Stimulated activated effector memory CD8-positive, alpha-beta T cell treated with anti-CD3 and anti-CD28 coated beads, Interleukin-12 subunit alpha, Interleukin-12 subunit beta, amount 100 ng/mL, for 72 hours (primary cell): ENCODE data around the gene CRYBA2.

Source experiments
- ATAC-seq: fragments of 150-1000 bp; cut with Tn5 transposase; 2 replicates; pipeline ENCODE4 v1.10.0; 2021
- DNase-seq, 2 donors: peaks; one replicate each; pipeline ENCODE4 v3.0.0; 2021 to 2022; ENCODE audit warnings: low spot score in 2 of 2
- H3K27ac Mint-ChIP-seq: one replicate; pipeline ENCODE4 v1.8.0; 2022; ENCODE audit warnings: mild to moderate bottlenecking, mixed read lengths
- H3K36me3 Mint-ChIP-seq: one replicate; pipeline ENCODE4 v1.8.0; 2022; ENCODE audit warnings: mild to moderate bottlenecking, mixed read lengths
- H3K4me1 Mint-ChIP-seq: one replicate; pipeline ENCODE4 v1.8.0; 2022; ENCODE audit warnings: mixed read lengths
- H3K4me3 Mint-ChIP-seq: one replicate; pipeline ENCODE4 v1.8.0; 2022; ENCODE audit warnings: mild to moderate bottlenecking, mixed read lengths
- H3K9me3 Mint-ChIP-seq: one replicate; pipeline ENCODE4 v1.8.0; 2022; ENCODE audit warnings: mixed read lengths

The CRYBA2 gene

GRCh38 chr2:219028141-219028540, 34.9 kb upstream of the CRYBA2 start:
- ATAC-seq (no peak), DNase-seq (no peak)
- Mint-ChIP-seq H3K27ac (no peak overlapping the region), H3K4me1 (no peaks in the 10 kb centered on the region), H3K4me3 (no peak overlapping the region), H3K36me3 (no peaks in the 10 kb centered on the region), H3K9me3 (no peaks in the 10 kb centered on the region)

DNA sequence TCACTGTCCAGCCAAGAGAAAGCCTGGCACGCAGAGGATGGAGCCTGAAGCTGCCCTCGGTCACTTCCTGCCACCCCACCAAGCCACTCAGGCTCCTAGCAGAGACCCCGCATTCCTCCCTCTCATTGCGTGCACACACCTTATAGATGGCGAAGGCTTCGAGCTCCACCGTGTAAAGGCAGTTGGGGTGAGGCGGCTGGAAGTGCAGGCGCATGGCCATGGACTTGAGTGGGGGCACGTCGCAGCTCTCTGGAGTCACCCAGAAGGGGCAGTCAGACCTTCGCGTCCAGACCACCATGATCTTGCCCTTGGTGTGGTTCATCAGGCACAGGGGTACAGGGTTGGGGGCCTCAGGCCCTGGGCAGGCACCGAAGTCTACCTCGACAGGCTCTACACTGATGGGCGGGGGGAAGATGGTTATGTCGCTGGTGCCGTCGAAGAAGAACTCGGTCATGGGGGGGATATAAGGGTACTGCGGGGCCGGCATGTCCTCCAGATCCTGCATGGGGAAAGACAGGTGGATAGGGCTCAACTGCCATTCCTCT, 34.4 kb upstream of the CRYBA2 start:
- DNase-seq (no peak), ATAC-seq (no peak)
- no peak overlapping the region for H3K27ac Mint-ChIP-seq
- H3K9me3 Mint-ChIP-seq, result no peaks in the 10 kb centered on the region
- H3K4me1 Mint-ChIP-seq, result no peaks in the 10 kb centered on the region
- H3K4me3 Mint-ChIP-seq, result no peak overlapping the region
- no peaks in the 10 kb centered on the region for H3K36me3 Mint-ChIP-seq

DNA sequence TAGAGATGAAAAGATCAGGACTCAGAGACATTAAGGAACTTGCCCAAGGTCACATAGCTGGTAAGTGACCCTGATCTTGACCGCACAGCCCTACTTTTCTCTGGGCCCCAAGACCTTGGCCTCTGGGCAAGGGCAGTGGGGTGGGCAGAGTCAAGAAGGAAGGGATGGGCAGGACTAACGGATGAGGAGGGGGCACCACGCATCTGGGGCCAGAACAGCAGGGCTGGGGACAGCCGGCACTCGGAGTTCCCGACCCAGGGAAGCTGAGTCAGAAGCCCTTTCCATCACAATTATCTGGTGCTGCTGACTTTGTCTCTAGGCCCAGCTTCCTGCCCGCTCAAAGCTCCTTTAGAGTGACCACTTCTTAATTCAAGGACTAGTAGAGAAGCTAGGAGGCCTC, 33.7 kb upstream of the CRYBA2 start:
- no peaks in the 10 kb centered on the region for H3K36me3 Mint-ChIP-seq
- H3K4me3 Mint-ChIP-seq, result no peak overlapping the region
- DNase-seq (no peak), ATAC-seq (no peak)
- no peak overlapping the region for H3K27ac Mint-ChIP-seq
- H3K4me1 Mint-ChIP-seq, result no peaks in the 10 kb centered on the region
- H3K9me3 Mint-ChIP-seq, result no peaks in the 10 kb centered on the region

DNA sequence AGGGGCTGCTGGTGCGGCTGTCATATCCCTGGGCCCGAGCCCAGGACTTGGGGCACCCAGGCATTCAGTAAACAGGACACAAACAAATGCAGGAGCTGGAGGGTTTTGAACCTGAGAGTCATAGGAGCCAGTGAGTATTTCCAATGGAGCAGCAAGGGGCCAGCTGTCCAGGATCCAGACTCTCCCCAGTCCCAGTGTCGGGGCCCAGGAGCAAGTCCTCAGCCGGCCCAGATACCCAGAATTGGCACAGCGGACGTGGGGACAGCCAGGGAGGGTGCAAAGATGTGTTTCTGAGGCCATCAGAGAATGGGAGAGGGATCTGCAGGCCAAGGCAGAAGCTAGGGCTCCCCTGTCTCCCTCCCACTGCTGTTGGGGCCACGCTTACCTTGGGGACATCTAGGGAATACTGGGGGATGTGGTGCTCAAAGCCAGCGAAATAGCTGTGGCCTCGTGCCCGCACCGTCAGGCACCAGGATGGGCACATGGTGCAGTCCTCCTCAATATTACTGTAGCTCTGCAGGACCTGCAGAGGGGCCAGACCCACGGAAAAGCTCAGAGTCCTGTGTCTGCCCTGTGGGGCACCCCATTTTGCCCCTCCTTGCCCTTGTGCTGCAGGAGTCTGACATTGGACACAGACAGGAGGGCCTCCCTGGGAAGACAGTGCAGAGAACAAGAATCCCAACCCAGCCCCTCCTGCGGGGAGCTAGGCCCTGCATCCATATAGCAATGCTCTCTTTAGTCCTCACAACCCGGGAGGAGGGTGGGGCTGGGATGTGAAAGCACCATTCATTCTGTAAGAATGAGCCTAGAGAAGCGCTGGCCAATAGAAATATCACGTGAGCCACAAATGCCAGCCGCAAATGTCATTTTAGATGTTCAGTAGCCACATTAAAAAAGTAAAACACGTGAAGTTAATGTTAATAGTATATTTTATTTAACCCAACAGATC, 32.7 kb upstream of the CRYBA2 start:
- Mint-ChIP-seq H3K4me3 (no peak overlapping the region), H3K9me3 (no peaks in the 10 kb centered on the region), H3K4me1 (no peaks in the 10 kb centered on the region), H3K27ac (no peak overlapping the region), H3K36me3 (no peaks in the 10 kb centered on the region)
- DNase-seq, result no peak
- ATAC-seq, result no peak

DNA sequence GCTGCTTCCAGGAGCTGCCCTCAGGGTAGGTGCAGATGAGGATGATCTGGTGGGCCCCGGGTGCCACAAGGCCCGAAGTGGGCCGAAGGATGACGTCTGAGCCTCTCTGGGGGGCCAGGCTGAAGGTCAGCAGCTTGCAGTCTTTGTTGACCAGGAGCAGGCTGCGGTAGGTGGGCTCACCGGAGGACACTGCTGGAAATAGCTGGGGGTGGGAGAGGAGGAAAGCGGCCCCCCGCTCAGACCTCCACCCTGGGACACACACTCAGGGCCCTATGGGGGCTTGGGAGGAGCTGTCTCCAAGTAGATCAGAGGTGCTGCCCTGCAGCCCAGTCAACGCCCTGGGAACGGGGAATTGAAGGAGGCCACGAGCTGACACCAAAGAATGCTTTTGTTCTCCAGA, 30.8 kb upstream of the CRYBA2 start:
- no peak overlapping the region for H3K27ac Mint-ChIP-seq
- no peaks in the 10 kb centered on the region for H3K9me3 Mint-ChIP-seq
- H3K36me3 Mint-ChIP-seq, result no peaks in the 10 kb centered on the region
- DNase-seq, result no peak
- H3K4me3 Mint-ChIP-seq, result no peak overlapping the region
- H3K4me1 Mint-ChIP-seq, result no peaks in the 10 kb centered on the region
- ATAC-seq, result no peak

- Mint-ChIP-seq H3K9me3 (no peaks in the 10 kb centered on the region), H3K4me1 (no peaks in the 10 kb centered on the region), H3K36me3 (no peaks in the 10 kb centered on the region), H3K4me3 (no peak overlapping the region), H3K27ac (no peak overlapping the region)
- no peak for ATAC-seq
- no peak for DNase-seq
Measured at GRCh38 chr2:219023045-219023605, 29.9 kb upstream of the CRYBA2 start.

DNA sequence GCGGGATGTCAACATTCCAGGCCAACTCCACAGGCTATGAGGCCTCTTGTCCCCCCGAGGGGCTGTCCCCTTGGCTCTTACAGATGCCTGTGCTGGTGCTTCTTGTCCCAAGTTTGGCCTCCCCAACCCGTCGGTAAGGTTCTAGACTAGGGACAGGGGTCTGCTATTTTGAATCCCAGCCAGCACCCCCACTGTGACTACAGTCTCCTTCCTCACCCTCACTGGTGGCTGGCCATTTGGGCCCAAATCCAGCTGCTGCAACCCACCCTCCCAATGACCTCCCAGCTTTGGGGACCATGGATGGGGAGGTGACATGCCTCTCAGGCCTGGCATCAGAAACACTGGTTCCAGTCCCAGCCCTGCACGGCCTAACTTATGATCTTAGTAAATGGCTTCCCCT, 29.4 kb upstream of the CRYBA2 start:
- no peak overlapping the region for H3K4me3 Mint-ChIP-seq
- no peaks in the 10 kb centered on the region for H3K9me3 Mint-ChIP-seq
- DNase-seq (no peak), ATAC-seq (no peak)
- H3K4me1 Mint-ChIP-seq, result no peaks in the 10 kb centered on the region
- no peak overlapping the region for H3K27ac Mint-ChIP-seq
- no peaks in the 10 kb centered on the region for H3K36me3 Mint-ChIP-seq

- Mint-ChIP-seq H3K4me1 (no peaks in the 10 kb centered on the region), H3K9me3 (no peaks in the 10 kb centered on the region), H3K4me3 (no peak overlapping the region), H3K36me3 (no peaks in the 10 kb centered on the region), H3K27ac (no peak overlapping the region)
- no peak for ATAC-seq
- no peak for DNase-seq
Measured at GRCh38 chr2:219022041-219022440, 28.8 kb upstream of the CRYBA2 start.

- no peak for ATAC-seq
- H3K36me3 Mint-ChIP-seq, result no peaks in the 10 kb centered on the region
- H3K9me3 Mint-ChIP-seq, result no peaks in the 10 kb centered on the region
- DNase-seq, result no peak
- H3K4me1 Mint-ChIP-seq, result no peaks in the 10 kb centered on the region
- H3K27ac Mint-ChIP-seq, result no peak overlapping the region
- H3K4me3 Mint-ChIP-seq, result no peak overlapping the region
Measured at GRCh38 chr2:219021591-219021990, 28.4 kb upstream of the CRYBA2 start.

GRCh38 chr2:219020604-219021365, 27.6 kb upstream of the CRYBA2 start:
- Mint-ChIP-seq H3K4me3 (no peak overlapping the region), H3K9me3 (no peaks in the 10 kb centered on the region), H3K27ac (no peak overlapping the region), H3K36me3 (no peaks in the 10 kb centered on the region), H3K4me1 (no peaks in the 10 kb centered on the region)
- DNase-seq (no peak), ATAC-seq (no peak)

- ATAC-seq, result no peak
- H3K36me3 Mint-ChIP-seq, result no peaks in the 10 kb centered on the region
- H3K27ac Mint-ChIP-seq, result no peak overlapping the region
- H3K4me1 Mint-ChIP-seq, result no peaks in the 10 kb centered on the region
- no peak for DNase-seq
- no peaks in the 10 kb centered on the region for H3K9me3 Mint-ChIP-seq
- no peak overlapping the region for H3K4me3 Mint-ChIP-seq
Measured at GRCh38 chr2:219019436-219019835, 26.2 kb upstream of the CRYBA2 start.

DNA sequence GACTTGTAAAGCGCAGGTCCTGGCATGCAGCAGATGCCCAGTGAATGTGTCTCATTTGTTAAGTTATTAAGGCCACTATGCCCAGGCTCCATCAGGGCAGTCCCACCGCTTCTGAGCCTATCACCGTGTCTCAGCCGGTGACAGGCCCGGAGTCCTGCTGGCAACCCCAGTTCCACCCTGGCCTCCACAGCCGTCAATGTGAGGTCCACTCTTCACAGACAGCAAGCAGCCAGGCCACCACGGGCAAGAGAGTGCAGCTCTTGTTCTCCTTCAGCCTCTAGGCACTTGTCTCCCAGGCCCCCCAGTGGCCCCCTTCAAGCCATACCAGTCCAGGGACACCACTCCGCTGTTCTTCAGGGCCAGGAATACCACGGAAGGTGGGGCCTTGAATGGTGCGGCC, 25.5 kb upstream of the CRYBA2 start:
- H3K27ac Mint-ChIP-seq, result no peak overlapping the region
- no peak for ATAC-seq

DNA sequence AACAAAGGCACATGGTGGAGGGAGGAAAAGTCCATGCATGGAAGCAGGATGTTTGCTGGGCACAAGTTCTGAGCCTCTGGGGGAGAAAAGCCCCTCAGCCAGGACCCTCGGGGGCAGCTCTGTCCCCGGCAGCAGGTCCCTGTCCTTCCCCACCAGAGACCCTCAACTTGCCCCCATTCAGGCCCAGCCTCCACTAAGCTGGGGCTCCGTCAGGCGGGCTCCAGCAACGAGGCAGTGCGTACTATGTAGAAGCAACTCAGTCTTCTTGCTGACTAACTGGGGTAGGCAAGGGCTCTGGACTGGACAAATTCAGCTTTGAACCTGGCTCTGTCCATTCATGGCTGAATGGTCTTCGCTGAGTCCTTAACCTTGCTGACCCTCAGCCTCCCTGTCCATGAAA, 25.1 kb upstream of the CRYBA2 start:
- no peak for ATAC-seq
- DNase-seq, result no peak
- Mint-ChIP-seq H3K27ac (no peak overlapping the region), H3K9me3 (no peaks in the 10 kb centered on the region), H3K36me3 (no peaks in the 10 kb centered on the region), H3K4me1 (no peaks in the 10 kb centered on the region), H3K4me3 (no peak overlapping the region)

More for the DNA sequence above, 25.5 kb upstream of the CRYBA2 start:
- no peak for DNase-seq
- Mint-ChIP-seq H3K36me3 (no peaks in the 10 kb centered on the region), H3K9me3 (no peaks in the 10 kb centered on the region), H3K4me1 (no peaks in the 10 kb centered on the region), H3K4me3 (no peak overlapping the region)

GRCh38 chr2:219017201-219017931, 24.1 kb upstream of the CRYBA2 start:
- no peaks in the 10 kb centered on the region for H3K36me3 Mint-ChIP-seq
- no peaks in the 10 kb centered on the region for H3K4me1 Mint-ChIP-seq
- DNase-seq, result no peak
- H3K4me3 Mint-ChIP-seq, result no peak overlapping the region
- no peak for ATAC-seq
- H3K27ac Mint-ChIP-seq, result no peak overlapping the region
- no peaks in the 10 kb centered on the region for H3K9me3 Mint-ChIP-seq

GRCh38 chr2:219016721-219017120, 23.5 kb upstream of the CRYBA2 start:
- H3K4me1 Mint-ChIP-seq, result no peaks in the 10 kb centered on the region
- no peaks in the 10 kb centered on the region for H3K36me3 Mint-ChIP-seq
- no peaks in the 10 kb centered on the region for H3K9me3 Mint-ChIP-seq
- DNase-seq (no peak), ATAC-seq (no peak)
- H3K4me3 Mint-ChIP-seq, result no peak overlapping the region
- H3K27ac Mint-ChIP-seq, result no peak overlapping the region
